GM18873 (cell line): ENCODE results near the gene CKLF.
"Not testable (repeated sequence)": the region's sequence is repeated elsewhere in the genome, so short reads cannot be mapped to it uniquely, and the experiment has no call there.

Source experiments
- ATAC-seq: cut with Tn5 transposase; IDR thresholded peaks from one replicate; pipeline ENCODE4 v1.9.1; 2021; ENCODE audit warnings: mild to moderate bottlenecking, moderate library complexity, moderate number of reproducible peaks; ENCODE audit not compliant: unreplicated experiment, low FRiP score

Gene CKLF

GRCh38 chr16:66592241-66592640, 39.9 kb downstream of the CKLF start:
- ATAC-seq, result no peak

GRCh38 chr16:66592814-66593213, 40.4 kb downstream of the CKLF start:
- ATAC-seq, result no peak

- no peak for ATAC-seq
Measured at GRCh38 chr16:66594739-66595138, 42.4 kb downstream of the CKLF start.

GRCh38 chr16:66596559-66596958, 44.2 kb downstream of the CKLF start:
- not testable (repeated sequence) for ATAC-seq

- no peak for ATAC-seq
Measured at GRCh38 chr16:66596986-66597848, 44.8 kb downstream of the CKLF start.

- ATAC-seq, result no peak
Measured at GRCh38 chr16:66598111-66598510, 45.7 kb downstream of the CKLF start.

- ATAC-seq, result no peak
Measured at GRCh38 chr16:66599726-66600125, 47.4 kb downstream of the CKLF start.

GRCh38 chr16:66600477-66600876, 48.1 kb downstream of the CKLF start:
- no peak for ATAC-seq

- no peak for ATAC-seq
Measured at GRCh38 chr16:66601471-66601870, 49.1 kb downstream of the CKLF start.

- no peak for ATAC-seq
Measured at GRCh38 chr16:66603537-66604375, 51.4 kb downstream of the CKLF start.

GRCh38 chr16:66604376-66605176, 52.2 kb downstream of the CKLF start, which contains the start of gene CMTM3:
CMTM3 (plus strand) TSS chr16:66604704; CDS start chr16:66604806, 102 bp downstream.
- no peak for ATAC-seq

GRCh38 chr16:66605177-66605978, 53.0 kb downstream of the CKLF start:
- ATAC-seq, result no peak

- peak; percentile 63 for ATAC-seq
Measured at GRCh38 chr16:66605979-66606751, 53.8 kb downstream of the CKLF start.

- no peak for ATAC-seq
Measured at GRCh38 chr16:66608241-66609138, 56.1 kb downstream of the CKLF start.

GRCh38 chr16:66609139-66609510, 56.7 kb downstream of the CKLF start:
- no peak for ATAC-seq

GRCh38 chr16:66610111-66610820, 57.9 kb downstream of the CKLF start:
- ATAC-seq, result no peak

GRCh38 chr16:66611911-66612310, 59.5 kb downstream of the CKLF start:
- not testable (repeated sequence) for ATAC-seq
